GM21528 (cell line): ENCODE measurements around the gene KMT2B.
"Not testable (repeated sequence)": the region's sequence is repeated elsewhere in the genome, so short reads cannot be mapped to it uniquely, and the experiment has no call there.

Experiments used
- ATAC-seq: cut with Tn5 transposase; IDR thresholded peaks from one replicate; pipeline ENCODE4 v1.9.1; 2021; ENCODE audit warnings: mild to moderate bottlenecking, moderate library complexity; ENCODE audit not compliant: unreplicated experiment, low FRiP score

The KMT2B gene

GRCh38 chr19:35724132-35724531 is 6.3 kb downstream of the KMT2B start:
- not testable (repeated sequence) for ATAC-seq

GRCh38 chr19:35724560-35724959 is 6.8 kb downstream of the KMT2B start:
- ATAC-seq: no peak

GRCh38 chr19:35725216-35725861 is 7.5 kb downstream of the KMT2B start:
- ATAC-seq: no peak

GRCh38 chr19:35727053-35727955 is 9.5 kb downstream of the KMT2B start:
- no peak for ATAC-seq

- no peak for ATAC-seq
These were observed 10.3 kb downstream of the KMT2B start for GRCh38 chr19:35727956-35728706.

GRCh38 chr19:35729021-35729420 is 11.2 kb downstream of the KMT2B start:
- ATAC-seq: no peak

- ATAC-seq: no peak
These were observed 12.0 kb downstream of the KMT2B start for GRCh38 chr19:35729763-35730162.

- ATAC-seq: no peak
These were observed 12.5 kb downstream of the KMT2B start for GRCh38 chr19:35730326-35730725.

GRCh38 chr19:35731353-35731752 is 13.6 kb downstream of the KMT2B start:
- no peak for ATAC-seq

- ATAC-seq: no peak
These were observed 14.1 kb downstream of the KMT2B start for GRCh38 chr19:35731779-35732405.

- ATAC-seq: no peak
These were observed 14.9 kb downstream of the KMT2B start for GRCh38 chr19:35732540-35733179.

- ATAC-seq: no peak
These were observed 15.7 kb downstream of the KMT2B start for GRCh38 chr19:35733180-35734125.

- ATAC-seq: no peak
These were observed 16.5 kb downstream of the KMT2B start for GRCh38 chr19:35734273-35734672.

GRCh38 chr19:35734889-35735288 is 17.1 kb downstream of the KMT2B start:
- no peak for ATAC-seq

- ATAC-seq: no peak
These were observed 19.4 kb downstream of the KMT2B start for GRCh38 chr19:35736913-35737886.

- no peak for ATAC-seq
These were observed 20.5 kb downstream of the KMT2B start for GRCh38 chr19:35738021-35738886.

GRCh38 chr19:35738887-35739229 is 21.1 kb downstream of the KMT2B start:
- no peak for ATAC-seq
